ENCODE measurements around the gene L3MBTL2. TPM values are rescaled to one million over a fixed set of nuclear protein-coding genes. Genes with fewer than 3 reads are reported as not detected.
A peak's percentile ranks its signal among the peaks of the same experiment; 100 is the strongest.

The L3MBTL2 gene
- polyA plus RNA-seq, 3 donors, result 13.6 to 15.2 (median 14.0) TPM

GRCh38 chr22:41169157-41169556 is 36.0 kb upstream of the L3MBTL2 start:
- Mint-ChIP-seq H3K4me1 (no peaks in the 10 kb centered on the region), H3K27ac (no peak overlapping the region), H3K4me3 (no peak overlapping the region), H3K9me3 (no peaks in the 10 kb centered on the region), H3K27me3 (ENCODE audit: low read depth in 3 of 3) (peaks cover 0 to 2% (median 0%) of the 10 kb centered on the region in 3 donors), H3K36me3 (peaks cover 72 to 98% of the 10 kb centered on the region in 2 donors)
- no CpG with 5 or more reads among the region's 8 CpGs for WGBS (ENCODE audit: insufficient coverage)
- DNase-seq, result no peak
- Histone ChIP-seq H2AFZ (ENCODE audit: insufficient read depth, low read depth, low read length, poor library complexity, severe bottlenecking) (no peak overlapping the region), H3K27me3 (ENCODE audit: control insufficient read depth in 2 of 2, insufficient read depth in 2 of 2, low read length in 2 of 2) (no peaks in the 10 kb centered on the region), H3K27ac (ENCODE audit: low read depth in 1 of 2, low read length in 2 of 2) (no peak overlapping the region), H3K4me1 (ENCODE audit: control insufficient read depth in 1 of 2, insufficient read depth in 2 of 2, low read length in 2 of 2) (no peaks in the 10 kb centered on the region), H3K4me3 (replicated peaks in 1 of 3; ENCODE audit: low read depth in 2 of 3, low read length in 3 of 3) (no peak overlapping the region), H3K9me3 (replicated peaks in 1 of 2; ENCODE audit: control insufficient read depth in 1 of 2, insufficient read depth in 1 of 2, low read length in 2 of 2) (no peaks in the 10 kb centered on the region), H3K4me2 (replicated peaks; ENCODE audit: extremely low read depth, low read length, poor library complexity, severe bottlenecking) (no peak overlapping the region), H3K36me3 (replicated peaks in 1 of 2; ENCODE audit: control insufficient read depth in 1 of 2, insufficient read depth in 2 of 2, low read length in 2 of 2) (peaks cover 91 to 99% of the 10 kb centered on the region in 2 donors), H3K9ac (ENCODE audit: insufficient read depth, low read length, poor library complexity, severe bottlenecking) (no peak overlapping the region), H4K20me1 (ENCODE audit: insufficient read depth, low read length) (peaks cover 97% of the 10 kb centered on the region), H3K79me2 (ENCODE audit: insufficient read depth, low read length) (peaks cover 4% of the 10 kb centered on the region)
- intact Hi-C loops (cut with micrococcal nuclease), result no loop called here
- TF ChIP-seq, protein P1, sequence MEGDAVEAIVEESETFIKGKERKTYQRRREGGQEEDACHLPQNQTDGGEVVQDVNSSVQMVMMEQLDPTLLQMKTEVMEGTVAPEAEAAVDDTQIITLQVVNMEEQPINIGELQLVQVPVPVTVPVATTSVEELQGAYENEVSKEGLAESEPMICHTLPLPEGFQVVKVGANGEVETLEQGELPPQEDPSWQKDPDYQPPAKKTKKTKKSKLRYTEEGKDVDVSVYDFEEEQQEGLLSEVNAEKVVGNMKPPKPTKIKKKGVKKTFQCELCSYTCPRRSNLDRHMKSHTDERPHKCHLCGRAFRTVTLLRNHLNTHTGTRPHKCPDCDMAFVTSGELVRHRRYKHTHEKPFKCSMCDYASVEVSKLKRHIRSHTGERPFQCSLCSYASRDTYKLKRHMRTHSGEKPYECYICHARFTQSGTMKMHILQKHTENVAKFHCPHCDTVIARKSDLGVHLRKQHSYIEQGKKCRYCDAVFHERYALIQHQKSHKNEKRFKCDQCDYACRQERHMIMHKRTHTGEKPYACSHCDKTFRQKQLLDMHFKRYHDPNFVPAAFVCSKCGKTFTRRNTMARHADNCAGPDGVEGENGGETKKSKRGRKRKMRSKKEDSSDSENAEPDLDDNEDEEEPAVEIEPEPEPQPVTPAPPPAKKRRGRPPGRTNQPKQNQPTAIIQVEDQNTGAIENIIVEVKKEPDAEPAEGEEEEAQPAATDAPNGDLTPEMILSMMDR (IDR thresholded peaks at IDR 0.05), result no peak

- H3K4me2 ChIP-seq (replicated peaks; ENCODE audit: extremely low read depth, low read length, poor library complexity, severe bottlenecking), result no peak overlapping the region
- H3K27ac ChIP-seq (ENCODE audit: low read depth in 1 of 2, low read length in 2 of 2), result no peak overlapping the region
- H4K20me1 ChIP-seq (ENCODE audit: insufficient read depth, low read length), result peaks cover 97% of the 10 kb centered on the region
- H3K36me3 ChIP-seq (replicated peaks in 1 of 2; ENCODE audit: control insufficient read depth in 1 of 2, insufficient read depth in 2 of 2, low read length in 2 of 2), result peaks cover 92 to 99% of the 10 kb centered on the region in 2 donors
- H3K4me3 ChIP-seq (replicated peaks in 1 of 3; ENCODE audit: low read depth in 2 of 3, low read length in 3 of 3), result no peak overlapping the region
- no peak overlapping the region for H2AFZ ChIP-seq (ENCODE audit: insufficient read depth, low read depth, low read length, poor library complexity, severe bottlenecking)
- no peak overlapping the region for H3K4me3 Mint-ChIP-seq
- H3K27me3 ChIP-seq (ENCODE audit: control insufficient read depth in 2 of 2, insufficient read depth in 2 of 2, low read length in 2 of 2), result no peaks in the 10 kb centered on the region
- no peak overlapping the region for H3K9ac ChIP-seq (ENCODE audit: insufficient read depth, low read length, poor library complexity, severe bottlenecking)
- DNase-seq, result no peak
- peaks cover 4% of the 10 kb centered on the region for H3K79me2 ChIP-seq (ENCODE audit: insufficient read depth, low read length)
- H3K27ac Mint-ChIP-seq, result peak overlapping the region in 1 of 7 donors; percentile 53
- no CpG with 5 or more reads among the region's 3 CpGs for WGBS (ENCODE audit: insufficient coverage)
- intact Hi-C loops (cut with micrococcal nuclease), result no loop called here
- no peaks in the 10 kb centered on the region for H3K9me3 ChIP-seq (replicated peaks in 1 of 2; ENCODE audit: control insufficient read depth in 1 of 2, insufficient read depth in 1 of 2, low read length in 2 of 2)
- H3K4me1 Mint-ChIP-seq, result no peaks in the 10 kb centered on the region
- TF ChIP-seq, protein P1 (IDR thresholded peaks at IDR 0.05), result no peak
- peaks cover 0 to 2% (median 0%) of the 10 kb centered on the region in 3 donors for H3K27me3 Mint-ChIP-seq (ENCODE audit: low read depth in 3 of 3)
- H3K4me1 ChIP-seq (ENCODE audit: control insufficient read depth in 1 of 2, insufficient read depth in 2 of 2, low read length in 2 of 2), result no peaks in the 10 kb centered on the region
- H3K36me3 Mint-ChIP-seq, result peaks cover 78 to 98% of the 10 kb centered on the region in 2 donors
- H3K9me3 Mint-ChIP-seq, result no peaks in the 10 kb centered on the region
Observed at GRCh38 chr22:41171996-41172395, 33.1 kb upstream of the L3MBTL2 start.

Data from CD14-positive monocyte (primary cell).